ENCODE data around the gene SCIMP.
"Not testable (repeated sequence)": the region's sequence is repeated elsewhere in the genome, so short reads cannot be mapped to it uniquely, and the experiment has no call there.

SCIMP gene

GRCh38 chr17:5239769-5240168 lies 5.1 kb upstream of the SCIMP start:
- intact Hi-C loops (cut with DNase I) = loop anchor here (5.0 kb wide), 1 partner anchor 47 kb away; the partner anchor contains the start of gene ZNF594
- peak in 1 of 10 donors; percentile 6 for DNase-seq

DNA sequence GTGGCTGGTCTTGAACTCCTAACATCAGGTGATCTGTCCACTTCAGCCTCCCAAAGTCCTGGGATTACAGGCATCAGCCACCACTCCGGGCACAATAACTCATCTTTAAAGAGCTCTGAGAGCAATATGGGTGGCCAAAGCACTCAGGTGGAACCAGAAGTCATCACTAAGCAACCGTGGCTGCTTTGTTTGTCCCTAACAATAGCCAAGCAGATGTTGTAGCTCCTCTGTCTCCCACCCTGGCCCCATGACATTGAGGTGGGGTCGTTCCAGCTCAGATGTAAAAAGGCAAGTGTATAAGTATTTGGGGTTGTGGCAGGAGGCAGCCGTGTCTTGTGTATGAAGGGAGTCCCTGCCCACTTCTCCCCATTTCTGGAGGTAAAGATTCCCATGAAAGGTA lies 3.7 kb upstream of the SCIMP start:
- intact Hi-C loops (cut with DNase I) = loop anchor here (5.0 kb wide), 1 partner anchor 46 kb away; the partner anchor contains the start of gene ZNF594
- DNase-seq = peak in 1 of 10 donors; percentile 10

DNA sequence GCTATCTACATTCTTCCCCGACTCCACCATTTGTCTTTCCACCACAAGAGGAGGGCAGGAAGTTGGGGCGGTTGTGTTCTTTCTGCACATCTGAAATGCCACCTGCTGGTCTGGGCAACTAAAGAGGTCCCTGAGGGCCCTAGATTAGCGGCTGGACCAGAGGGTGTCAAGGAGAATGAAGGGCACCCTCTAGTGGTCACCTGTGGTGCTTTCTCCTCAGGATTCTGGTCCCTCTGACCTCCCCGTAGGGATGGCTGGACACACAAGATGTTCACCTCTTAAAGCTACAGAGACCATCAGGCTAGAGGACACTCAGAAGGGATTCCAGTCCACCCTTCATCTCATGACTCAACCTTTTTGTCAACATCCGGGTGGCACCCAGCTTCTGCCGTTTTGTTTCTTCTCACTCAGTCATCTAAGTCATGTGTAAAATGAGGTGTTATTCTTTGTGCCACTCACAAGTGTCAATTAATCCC lies 2.9 kb upstream of the SCIMP start:
- intact Hi-C loops (cut with DNase I) = loop anchor here (5.0 kb wide), 1 partner anchor 45 kb away; the partner anchor contains the start of gene ZNF594
- DNase-seq = peak in 4 of 10 donors; percentile 16 to 76 (median 26)

GRCh38 chr17:5236938-5237540 lies 2.4 kb upstream of the SCIMP start:
- DNase-seq = no peak
- intact Hi-C loops (cut with DNase I) = loop anchor here (5.0 kb wide), 1 partner anchor 45 kb away; the partner anchor contains the start of gene ZNF594

GRCh38 chr17:5233492-5233891 lies 1.2 kb downstream of the SCIMP start:
- peak in 1 of 10 donors; percentile 25 for DNase-seq
- intact Hi-C loops (cut with DNase I) = not testable (repeated sequence)

DNA sequence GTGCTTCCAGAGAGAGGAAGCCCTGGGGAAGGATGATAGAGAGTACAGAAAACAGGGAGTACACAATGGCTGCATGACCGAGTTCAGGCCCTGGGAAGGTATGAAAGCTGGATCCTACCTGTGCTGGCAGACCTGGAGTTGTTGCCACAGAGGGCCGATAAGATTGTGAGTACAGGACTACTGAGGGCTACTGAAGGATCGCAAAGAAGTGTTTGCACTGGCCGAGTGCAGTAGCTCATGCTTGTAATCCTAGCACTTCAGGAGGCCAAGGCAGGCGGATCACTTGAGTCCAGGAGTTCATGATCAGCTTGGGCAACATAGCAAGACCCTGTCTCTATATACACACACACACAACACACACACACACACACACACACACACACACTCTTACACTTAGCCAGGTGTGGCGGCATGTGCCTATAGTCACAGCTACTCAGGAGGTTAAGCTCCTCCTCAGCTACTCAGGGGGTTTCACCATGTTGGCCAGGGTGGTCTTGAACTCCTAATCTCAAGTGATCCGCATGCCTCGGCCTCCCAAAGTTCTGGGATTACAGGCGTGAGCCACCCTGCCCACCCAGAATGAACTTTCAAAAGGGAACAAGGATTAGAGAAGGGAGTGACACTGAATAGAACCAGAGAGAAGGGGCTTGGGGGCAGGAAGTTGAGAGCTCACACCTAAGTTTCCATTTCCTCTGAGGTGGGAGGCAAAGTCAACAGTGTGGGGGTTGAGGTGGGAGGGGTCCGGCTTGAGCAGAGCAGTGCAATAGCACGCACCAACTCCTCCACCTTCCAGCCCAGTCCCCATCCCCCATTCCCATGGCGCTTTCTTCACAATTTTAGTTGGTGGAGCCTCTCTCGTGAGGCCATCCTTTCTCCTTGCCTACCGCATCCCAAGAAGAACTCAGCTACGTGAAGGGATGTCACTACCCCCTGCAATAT lies 7.5 kb downstream of the SCIMP start:
- no peak for DNase-seq
- intact Hi-C loops (cut with DNase I) = no loop called here

- intact Hi-C loops (cut with DNase I) = no loop called here
- DNase-seq = no peak
These were observed 8.8 kb downstream of the SCIMP start for GRCh38 chr17:5225668-5226457.

DNA sequence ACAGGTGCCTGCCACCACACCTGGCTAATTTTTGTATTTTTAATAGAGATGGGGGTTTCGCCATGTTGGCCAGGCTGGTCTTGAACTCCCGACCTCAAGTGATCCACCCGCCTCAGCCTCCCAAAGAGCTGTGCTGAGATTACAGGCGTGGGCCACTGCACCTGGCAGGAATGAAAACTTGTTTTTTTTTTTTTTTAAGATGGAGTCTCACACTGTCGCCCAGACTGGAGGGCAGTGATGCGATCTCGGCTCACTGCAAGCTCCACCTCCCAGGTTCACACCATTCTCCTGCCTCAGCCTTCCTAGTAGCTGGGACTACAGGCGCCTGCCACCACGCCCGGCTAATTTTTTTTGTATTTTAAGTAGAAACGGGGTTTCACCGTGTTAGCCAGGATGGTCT lies 12.7 kb downstream of the SCIMP start:
- DNase-seq; intact Hi-C loops (cut with DNase I): not testable (repeated sequence)

DNA sequence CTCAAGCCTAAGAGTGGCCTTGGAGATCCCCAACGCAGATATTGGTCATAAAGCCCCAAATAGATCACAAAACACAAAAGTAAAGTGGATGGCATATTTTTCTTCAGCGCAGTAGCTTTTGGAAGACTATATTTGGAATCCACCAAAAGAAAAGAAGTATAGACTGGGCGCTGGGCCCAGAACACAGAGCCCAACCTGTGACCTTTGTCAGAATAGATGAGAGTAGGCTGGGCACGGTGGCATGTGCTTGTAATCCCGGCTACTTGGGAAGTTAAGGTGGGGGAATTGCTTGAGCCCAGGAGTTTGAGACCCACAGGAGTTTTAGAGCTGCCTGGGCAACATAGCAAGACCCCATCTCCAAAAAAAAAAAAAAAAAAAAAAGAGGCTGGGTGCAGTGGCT lies 14.6 kb downstream of the SCIMP start:
- DNase-seq = no peak
- intact Hi-C loops (cut with DNase I) = no loop called here

GRCh38 chr17:5219536-5219935 lies 15.1 kb downstream of the SCIMP start:
- DNase-seq = no peak
- intact Hi-C loops (cut with DNase I) = no loop called here

DNA sequence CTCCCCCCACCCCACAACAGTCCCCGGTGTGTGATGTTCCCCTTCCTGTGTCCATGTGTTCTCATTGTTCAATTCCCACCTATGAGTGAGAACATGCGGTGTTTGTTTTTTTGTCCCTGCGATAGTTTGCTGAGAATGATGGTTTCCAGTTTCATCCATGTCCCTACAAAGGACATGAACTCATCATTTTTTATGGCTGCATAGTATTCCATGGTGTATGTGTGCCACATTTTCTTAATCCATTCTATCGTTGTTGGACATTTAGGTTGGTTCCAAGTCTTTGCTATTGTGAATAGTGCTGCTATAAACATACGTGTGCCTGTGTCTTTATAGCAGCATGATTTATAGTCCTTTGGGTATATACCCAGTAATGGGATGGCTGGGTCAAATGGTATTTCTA lies 17.1 kb downstream of the SCIMP start:
- intact Hi-C loops (cut with DNase I); DNase-seq: not testable (repeated sequence)

DNA sequence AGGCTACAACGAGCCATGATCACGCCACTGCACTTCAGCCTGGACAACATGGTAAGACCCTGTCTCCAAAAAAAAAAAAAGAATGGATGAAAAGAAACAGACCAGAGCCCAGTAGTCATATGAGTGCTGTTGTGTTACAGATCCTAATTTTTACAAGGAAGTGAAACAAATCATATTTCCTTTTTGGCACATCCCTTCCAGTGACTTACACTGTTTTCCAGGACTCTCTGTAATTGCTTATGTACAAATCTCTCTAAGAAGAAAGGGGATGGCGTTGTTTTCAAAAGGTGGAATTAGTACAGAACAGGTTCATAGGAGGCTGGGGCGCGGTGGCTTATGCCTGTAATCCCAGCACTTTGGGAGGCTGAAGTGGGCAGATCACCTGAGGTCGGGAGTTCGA lies 23.2 kb downstream of the SCIMP start:
- no peak for DNase-seq
- intact Hi-C loops (cut with DNase I) = no loop called here

DNA sequence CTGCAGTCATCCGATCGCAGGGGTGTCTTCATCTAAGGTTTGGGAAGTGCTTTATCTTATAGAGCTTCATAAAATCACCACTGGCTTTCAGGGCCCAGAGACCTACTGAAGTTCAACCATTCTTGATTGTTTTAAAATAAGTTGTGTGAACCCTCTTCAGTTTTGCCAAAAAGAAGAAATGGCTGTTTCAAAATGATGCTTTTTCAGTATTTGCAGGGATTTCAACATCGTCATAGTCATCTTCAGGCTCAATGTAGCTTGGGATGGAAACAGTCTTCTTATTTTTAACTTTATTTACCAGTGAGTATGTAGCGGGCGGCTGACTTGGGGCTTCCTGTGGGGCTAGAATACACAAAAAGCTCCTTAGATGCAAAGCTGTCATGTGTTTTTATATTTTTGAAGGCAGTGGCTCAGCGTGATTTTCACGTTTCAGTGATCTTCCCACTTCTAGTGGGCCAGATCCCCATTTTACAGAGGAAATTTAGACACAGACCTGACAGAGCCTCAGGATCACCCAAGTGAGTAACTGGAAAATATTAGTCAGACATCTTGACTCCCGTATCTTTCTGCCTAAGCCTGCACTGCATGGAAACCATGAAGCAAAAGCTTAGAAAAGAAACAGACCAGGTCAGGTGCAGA lies 23.9 kb downstream of the SCIMP start:
- DNase-seq = no peak
- intact Hi-C loops (cut with DNase I) = no loop called here

DNA sequence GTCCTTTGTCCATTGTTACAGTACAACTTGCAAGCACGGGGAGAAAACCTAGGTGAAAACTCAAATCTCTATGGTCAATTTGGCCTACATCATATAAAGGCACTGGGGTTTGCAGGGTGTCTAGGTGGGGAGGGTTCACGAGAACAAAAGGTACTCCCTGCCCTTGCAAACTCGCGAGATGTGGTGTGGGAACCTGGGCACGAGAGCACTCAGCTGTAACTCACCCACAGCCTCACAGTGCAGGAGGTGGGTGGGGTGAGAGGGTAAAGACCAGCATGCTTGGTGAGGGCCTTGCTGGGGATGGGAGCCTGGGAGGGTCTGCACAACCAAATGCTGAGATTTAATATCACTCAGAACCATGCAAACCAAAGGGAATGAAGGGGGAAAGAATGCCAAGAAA lies 24.6 kb downstream of the SCIMP start:
- intact Hi-C loops (cut with DNase I) = no loop called here

DNA sequence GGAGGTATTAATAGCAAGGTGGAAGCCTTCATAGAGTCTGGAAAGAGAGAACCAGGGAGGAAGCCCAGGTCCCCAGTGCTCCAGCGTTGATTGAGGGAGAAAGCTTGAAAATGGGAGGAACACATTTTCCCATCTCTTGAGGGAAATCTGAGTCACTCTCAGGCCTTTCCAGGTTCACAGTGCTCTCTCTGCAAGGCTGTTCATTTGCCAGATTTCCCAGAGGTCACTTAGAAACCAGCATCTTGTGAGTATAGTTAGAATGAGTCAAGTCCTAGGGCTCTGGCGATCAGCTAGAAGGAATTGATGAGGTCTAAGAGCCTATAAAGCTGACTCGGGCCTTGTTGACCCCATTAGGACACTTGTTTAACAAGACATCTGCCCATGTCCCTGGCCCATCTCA lies 25.3 kb downstream of the SCIMP start:
- intact Hi-C loops (cut with DNase I) = no loop called here
- DNase-seq = peak in 1 of 10 donors; percentile 14

More for the DNA sequence above, 24.6 kb downstream of the SCIMP start:
- DNase-seq = peak in 1 of 10 donors; percentile 8

GRCh38 chr17:5203908-5204294 lies 30.8 kb downstream of the SCIMP start:
- intact Hi-C loops (cut with DNase I) = no loop called here
- no peak for DNase-seq

- DNase-seq = no peak
- intact Hi-C loops (cut with DNase I) = no loop called here
These were observed 31.3 kb downstream of the SCIMP start for GRCh38 chr17:5203178-5203907.

DNA sequence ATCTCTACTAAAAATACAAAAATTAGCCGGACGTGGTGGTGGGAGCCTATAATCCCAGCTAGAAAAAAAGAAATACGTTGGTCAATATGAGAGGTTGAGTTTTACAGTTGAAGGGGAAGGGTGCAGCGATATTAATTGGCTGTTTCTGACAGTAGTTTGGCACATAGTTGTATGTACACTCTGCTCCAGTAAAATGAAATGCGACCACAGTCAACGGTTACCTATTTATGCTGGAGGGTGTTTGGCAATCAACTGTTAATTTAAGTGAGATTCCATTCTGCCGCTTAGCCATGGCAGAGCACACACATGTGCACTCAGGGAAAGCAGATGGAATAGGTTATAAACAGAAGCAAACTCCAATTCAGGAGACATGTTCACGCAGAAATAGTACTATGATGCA lies 33.6 kb downstream of the SCIMP start:
- intact Hi-C loops (cut with DNase I) = no loop called here

DNA sequence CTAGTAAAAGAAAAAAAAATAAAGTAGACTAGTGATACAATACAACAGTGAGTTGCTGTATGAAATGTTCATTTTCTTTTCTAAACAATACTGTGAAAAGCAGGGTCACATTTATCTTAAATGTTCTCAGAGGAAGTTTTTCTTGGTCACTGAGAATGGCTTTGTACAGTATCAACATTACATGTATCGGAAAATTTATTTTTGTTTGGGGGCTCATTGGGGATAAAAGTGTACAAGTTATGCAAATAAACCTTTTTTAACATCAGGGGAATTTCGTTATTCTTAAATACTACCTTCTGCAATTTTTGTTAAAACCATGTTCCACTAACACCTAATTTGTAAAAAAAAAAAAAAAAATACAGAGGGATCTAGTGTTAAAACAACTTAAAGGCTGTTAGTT lies 34.3 kb downstream of the SCIMP start:
- no peak for DNase-seq
- intact Hi-C loops (cut with DNase I) = no loop called here

More for the DNA sequence above, 33.6 kb downstream of the SCIMP start:
- DNase-seq = no peak
